ENCODE results near the gene CERS6.

- TF ChIP-seq CTCF (conservative IDR thresholded peaks at IDR 0.05) (no peak), EZH2 (IDR thresholded peaks at IDR 0.05; ENCODE audit: low read depth) (no peak)
Measured at GRCh38 chr2:168445960-168446359, 10.1 kb upstream of the CERS6 start.
